ENCODE data around the gene HMG20B. TPM values are rescaled to one million over a fixed set of nuclear protein-coding genes. Genes with fewer than 3 reads are reported as not detected.

HMG20B gene
- total RNA-seq, 2 donors from 2014 or later: 87.9 to 118 TPM

DNA sequence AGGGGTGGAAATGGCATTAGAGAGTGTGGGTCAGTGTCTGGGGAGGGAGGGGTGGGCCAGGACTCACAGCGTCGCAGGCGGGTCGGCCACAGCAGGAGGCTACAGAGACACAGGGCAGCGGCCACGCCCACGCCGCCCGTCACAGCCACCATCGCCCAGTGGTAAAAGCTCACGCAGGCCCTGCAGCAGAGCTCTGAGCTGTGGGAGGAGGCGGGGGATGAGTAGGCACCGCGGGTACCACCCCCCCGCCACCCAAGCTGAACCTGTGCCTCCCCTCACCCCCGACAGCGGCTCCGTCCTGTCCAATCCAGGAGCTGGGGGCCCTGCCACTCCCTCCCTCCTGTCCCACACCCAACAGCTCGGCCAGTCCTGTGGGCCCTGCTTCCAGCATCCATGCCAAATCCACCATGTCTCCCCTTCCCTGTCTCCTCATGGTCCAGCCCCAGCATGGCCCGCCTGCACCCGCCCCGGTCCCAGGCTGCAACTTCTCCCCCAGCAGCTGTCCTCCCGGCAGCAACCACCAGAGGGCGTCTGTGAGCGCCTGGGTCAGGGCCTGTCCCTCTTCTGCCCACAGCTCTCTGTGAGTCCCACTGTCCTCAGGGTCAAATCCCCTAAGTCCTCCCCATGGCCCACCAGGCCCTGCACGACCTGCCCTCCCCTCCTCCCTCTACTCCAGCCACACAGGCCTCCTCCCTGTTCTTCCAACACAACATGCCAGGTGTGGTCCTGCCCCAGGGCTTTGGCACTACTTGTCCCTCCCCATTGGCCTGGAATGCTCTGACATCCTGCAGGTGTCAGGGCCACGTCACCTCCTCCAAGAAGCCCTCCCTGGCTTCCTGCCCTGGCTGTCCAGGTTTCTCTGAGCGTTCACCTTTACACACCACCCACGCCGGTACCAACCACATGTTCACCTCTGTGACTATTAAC lies 27.7 kb upstream of the HMG20B start:
- peak; percentile 82 for DNase-seq
- Histone ChIP-seq H3K9ac (ENCODE audit: low read depth in 2 of 2, low read length in 2 of 2) (no peak overlapping the region), H3K4me1 (no peaks in the 10 kb centered on the region), H3K4me3 (no peak overlapping the region), H3K27ac (no peak overlapping the region), H3K9me3 (no peaks in the 10 kb centered on the region), H3K36me3 (no peaks in the 10 kb centered on the region), H3K27me3 (no peaks in the 10 kb centered on the region)
- intact Hi-C loops (cut with DNase I): loop anchor here (2.0 kb wide), 1 partner anchor 74 kb away; no protein-coding TSS in a partner anchor
- TF ChIP-seq, protein P1, sequence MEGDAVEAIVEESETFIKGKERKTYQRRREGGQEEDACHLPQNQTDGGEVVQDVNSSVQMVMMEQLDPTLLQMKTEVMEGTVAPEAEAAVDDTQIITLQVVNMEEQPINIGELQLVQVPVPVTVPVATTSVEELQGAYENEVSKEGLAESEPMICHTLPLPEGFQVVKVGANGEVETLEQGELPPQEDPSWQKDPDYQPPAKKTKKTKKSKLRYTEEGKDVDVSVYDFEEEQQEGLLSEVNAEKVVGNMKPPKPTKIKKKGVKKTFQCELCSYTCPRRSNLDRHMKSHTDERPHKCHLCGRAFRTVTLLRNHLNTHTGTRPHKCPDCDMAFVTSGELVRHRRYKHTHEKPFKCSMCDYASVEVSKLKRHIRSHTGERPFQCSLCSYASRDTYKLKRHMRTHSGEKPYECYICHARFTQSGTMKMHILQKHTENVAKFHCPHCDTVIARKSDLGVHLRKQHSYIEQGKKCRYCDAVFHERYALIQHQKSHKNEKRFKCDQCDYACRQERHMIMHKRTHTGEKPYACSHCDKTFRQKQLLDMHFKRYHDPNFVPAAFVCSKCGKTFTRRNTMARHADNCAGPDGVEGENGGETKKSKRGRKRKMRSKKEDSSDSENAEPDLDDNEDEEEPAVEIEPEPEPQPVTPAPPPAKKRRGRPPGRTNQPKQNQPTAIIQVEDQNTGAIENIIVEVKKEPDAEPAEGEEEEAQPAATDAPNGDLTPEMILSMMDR (IDR thresholded peaks at IDR 0.05): peak; percentile 94

DNA sequence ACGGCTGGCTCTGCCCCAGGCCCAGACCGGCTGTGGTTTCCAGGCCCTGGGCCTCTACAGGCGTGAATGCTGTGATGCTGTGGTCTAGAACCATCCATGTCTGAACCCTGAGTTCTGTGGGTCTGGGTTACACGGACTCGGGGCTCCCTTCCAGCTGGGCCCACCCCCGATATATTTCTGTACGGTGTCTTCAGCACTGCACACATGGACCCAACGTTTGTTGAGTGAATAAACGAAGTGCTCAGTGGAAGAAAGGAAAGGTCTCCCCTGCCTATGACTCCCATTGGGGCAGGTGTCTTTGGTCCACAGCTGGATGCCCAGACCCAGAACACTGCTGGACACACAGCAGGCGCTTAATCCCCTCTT lies 27.1 kb upstream of the HMG20B start:
- TF ChIP-seq, protein P1 (IDR thresholded peaks at IDR 0.05): no peak
- Histone ChIP-seq H3K9me3 (no peaks in the 10 kb centered on the region), H3K9ac (ENCODE audit: low read depth in 2 of 2, low read length in 2 of 2) (no peak overlapping the region), H3K4me3 (no peak overlapping the region), H3K27me3 (no peaks in the 10 kb centered on the region), H3K36me3 (no peaks in the 10 kb centered on the region), H3K27ac (no peak overlapping the region), H3K4me1 (no peaks in the 10 kb centered on the region)
- intact Hi-C loops (cut with DNase I): loop anchor here (2.0 kb wide), 1 partner anchor 73 kb away; no protein-coding TSS in a partner anchor
- DNase-seq: no peak

- no peak overlapping the region for H3K9ac ChIP-seq (ENCODE audit: low read depth in 2 of 2, low read length in 2 of 2)
- intact Hi-C loops (cut with DNase I): no loop called here
- no peaks in the 10 kb centered on the region for H3K36me3 ChIP-seq
- no peaks in the 10 kb centered on the region for H3K27me3 ChIP-seq
- H3K4me1 ChIP-seq: no peaks in the 10 kb centered on the region
- no peak overlapping the region for H3K27ac ChIP-seq
- DNase-seq: no peak
- TF ChIP-seq, protein P1 (IDR thresholded peaks at IDR 0.05): no peak
- no peak overlapping the region for H3K4me3 ChIP-seq
- H3K9me3 ChIP-seq: no peaks in the 10 kb centered on the region
Observed at GRCh38 chr19:3546119-3546518, 26.6 kb upstream of the HMG20B start.

GRCh38 chr19:3547301-3547731 lies 25.4 kb upstream of the HMG20B start:
- no peaks in the 10 kb centered on the region for H3K36me3 ChIP-seq
- intact Hi-C loops (cut with DNase I): no loop called here
- H3K9me3 ChIP-seq: no peaks in the 10 kb centered on the region
- no peaks in the 10 kb centered on the region for H3K27me3 ChIP-seq
- no peak overlapping the region for H3K9ac ChIP-seq (ENCODE audit: low read depth in 2 of 2, low read length in 2 of 2)
- no peak overlapping the region for H3K27ac ChIP-seq
- no peak for DNase-seq
- H3K4me3 ChIP-seq: no peak overlapping the region
- H3K4me1 ChIP-seq: no peaks in the 10 kb centered on the region
- TF ChIP-seq, protein P1 (IDR thresholded peaks at IDR 0.05): peak; percentile 40

DNA sequence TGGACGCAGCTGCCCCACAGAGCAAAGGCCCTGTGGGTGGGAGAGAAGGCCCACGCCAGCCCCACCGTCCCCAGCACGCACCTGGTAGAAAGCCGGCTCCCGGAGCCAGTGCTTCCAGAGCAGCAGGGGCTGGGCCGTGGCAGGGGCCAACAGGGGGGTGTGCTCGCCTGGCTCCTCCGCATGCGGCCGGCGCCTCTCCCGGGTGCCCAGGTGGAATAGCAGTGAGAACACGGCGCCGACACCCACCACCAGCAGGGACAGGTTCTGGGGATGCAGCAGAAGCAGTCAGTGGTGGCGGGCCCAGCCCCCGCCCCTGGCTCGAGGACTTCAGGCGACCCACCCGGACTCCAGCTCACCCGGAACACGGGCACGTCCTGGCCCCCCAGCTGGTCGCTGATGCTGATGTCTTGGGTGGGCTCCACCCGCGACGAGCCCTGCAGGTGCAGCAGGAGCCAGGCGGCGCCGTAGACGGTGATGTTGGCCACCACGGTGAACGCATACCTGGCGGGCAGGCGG lies 24.9 kb upstream of the HMG20B start:
- intact Hi-C loops (cut with DNase I): no loop called here
- no peak overlapping the region for H3K27ac ChIP-seq
- no peaks in the 10 kb centered on the region for H3K9me3 ChIP-seq
- H3K4me3 ChIP-seq: no peak overlapping the region
- H3K27me3 ChIP-seq: no peaks in the 10 kb centered on the region
- no peaks in the 10 kb centered on the region for H3K36me3 ChIP-seq
- DNase-seq: no peak
- TF ChIP-seq, protein P1 (IDR thresholded peaks at IDR 0.05): no peak
- H3K4me1 ChIP-seq: no peaks in the 10 kb centered on the region
- H3K9ac ChIP-seq (ENCODE audit: low read depth in 2 of 2, low read length in 2 of 2): no peak overlapping the region
